ENCODE measurements around the gene UROC1.

UROC1 gene

GRCh38 chr3:126472277-126473006, 45.1 kb downstream of the UROC1 start:
- CTCF ChIA-PET, result interaction anchor here (0.9 to 1.6 kb wide), 4 partner anchors 13 to 1075 kb away, joined by 3 to 6 read pairs (median 4); no protein-coding TSS in a partner anchor
- POLR2A ChIA-PET, result interaction anchor here (1.0 kb wide), 1 partner anchor 10 kb away, joined by 3 read pairs; no protein-coding TSS in a partner anchor
- TF ChIP-seq CTCF (IDR thresholded peaks at IDR 0.05; ENCODE audit: control extremely low read depth, extremely low read depth, low read depth, missing control alignments), result no peak
- DNase-seq (ENCODE audit: extremely low spot score), result no peak

GRCh38 chr3:126469479-126469878, 48.1 kb downstream of the UROC1 start:
- peak; percentile 47 for DNase-seq (ENCODE audit: extremely low spot score)
- ChIA-PET POLR2A (no interaction called here), CTCF (no interaction called here)
- no peak for TF ChIP-seq CTCF (IDR thresholded peaks at IDR 0.05; ENCODE audit: control extremely low read depth, extremely low read depth, low read depth, missing control alignments)

GRCh38 chr3:126468028-126468891, 49.3 kb downstream of the UROC1 start:
- no peak for TF ChIP-seq CTCF (IDR thresholded peaks at IDR 0.05; ENCODE audit: control extremely low read depth, extremely low read depth, low read depth, missing control alignments)
- CTCF ChIA-PET, result no interaction called here
- no peak for DNase-seq (ENCODE audit: extremely low spot score)
- POLR2A ChIA-PET, result no interaction called here

- DNase-seq (ENCODE audit: extremely low spot score), result no peak
- ChIA-PET CTCF (no interaction called here), POLR2A (no interaction called here)
- no peak for TF ChIP-seq CTCF (IDR thresholded peaks at IDR 0.05; ENCODE audit: control extremely low read depth, extremely low read depth, low read depth, missing control alignments)
Measured at GRCh38 chr3:126467611-126467955, 50.0 kb downstream of the UROC1 start.

GRCh38 chr3:126466886-126467610, 50.5 kb downstream of the UROC1 start:
- DNase-seq (ENCODE audit: extremely low spot score), result no peak
- CTCF ChIA-PET, result interaction anchor here (1.1 kb wide), 1 partner anchor 18 kb away, joined by 4 read pairs; no protein-coding TSS in a partner anchor
- no peak for TF ChIP-seq CTCF (IDR thresholded peaks at IDR 0.05; ENCODE audit: control extremely low read depth, extremely low read depth, low read depth, missing control alignments)
- POLR2A ChIA-PET, result no interaction called here

- POLR2A ChIA-PET, result no interaction called here
- CTCF ChIA-PET, result interaction anchor here (1.1 to 1.2 kb wide), 3 partner anchors 10 to 1082 kb away, joined by 3 to 4 read pairs (median 4); partner anchors contain the start of gene ZXDC
- TF ChIP-seq CTCF (IDR thresholded peaks at IDR 0.05; ENCODE audit: control extremely low read depth, extremely low read depth, low read depth, missing control alignments), result no peak
- DNase-seq (ENCODE audit: extremely low spot score), result no peak
Measured at GRCh38 chr3:126465928-126466544, 51.5 kb downstream of the UROC1 start.
